Cardiac muscle cell (in vitro differentiated cells and primary cell): ENCODE measurements around the gene ANKRD63. TPM values are rescaled to one million over a fixed set of nuclear protein-coding genes. Genes with fewer than 3 reads are reported as not detected.

ENCODE experiments used
- DNase-seq, 2 donors: peaks; one replicate each; pipeline versions ENCODE4 v3.0.0 to v3.0.0-alpha.2; 2010 to 2017; ENCODE audit warnings: low read depth in 1 of 2, low spot score in 1 of 2
- H3K27ac ChIP-seq: fragments of 200-600 bp; sonication (generic); 2 replicates; pipeline ENCODE4 v1.5.1; 2016
- H3K27me3 ChIP-seq: fragments of 200-600 bp; sonication (generic); 2 replicates; pipeline ENCODE4 v1.6.0; 2016; ENCODE audit warnings: control low read depth
- H3K36me3 ChIP-seq: fragments of 200-600 bp; sonication (generic); 2 replicates; pipeline ENCODE4 v1.5.1; 2016; ENCODE audit warnings: control low read depth
- H3K4me1 ChIP-seq: fragments of 200-600 bp; sonication (generic); 2 replicates; pipeline ENCODE4 v1.8.1; 2017; ENCODE audit warnings: low read depth, mild to moderate bottlenecking, mixed run types
- H3K4me3 ChIP-seq: fragments of 200-600 bp; sonication (generic); 2 replicates; pipeline ENCODE4 v1.5.1; 2016; ENCODE audit warnings: mild to moderate bottlenecking
- H3K9me3 ChIP-seq: fragments of 200-600 bp; sonication (generic); 2 replicates; pipeline ENCODE4 v1.5.1; 2017; ENCODE audit warnings: low read depth, mild to moderate bottlenecking, control low read depth
- polyA plus RNA-seq: library from polyadenylated mRNA; unstranded; fragments of >200 nt; fragmentation: Nextera tagmentation; extraction: Ambion mirVana; gene quantifications from 2 replicates; pipeline ENCODE4 v1.2.1, GENCODE V29; 2016
- total RNA-seq: library from RNA; depleted of rRNA; stranded (reverse); fragments of >200 nt; gene quantifications from 2 replicates; pipeline ENCODE4 v1.2.3, GENCODE V29; 2016
- TF ChIP-seq, protein P1 (sequence below): IDR thresholded peaks from 2 replicates; pipeline ENCODE4 v1.5.1; 2012; ENCODE audit warnings: low read depth, mild to moderate bottlenecking, low read length

The ANKRD63 gene
- total and polyA plus RNA-seq, 2 experiments from 2014 or later, result 13.7 to 104 TPM

DNA sequence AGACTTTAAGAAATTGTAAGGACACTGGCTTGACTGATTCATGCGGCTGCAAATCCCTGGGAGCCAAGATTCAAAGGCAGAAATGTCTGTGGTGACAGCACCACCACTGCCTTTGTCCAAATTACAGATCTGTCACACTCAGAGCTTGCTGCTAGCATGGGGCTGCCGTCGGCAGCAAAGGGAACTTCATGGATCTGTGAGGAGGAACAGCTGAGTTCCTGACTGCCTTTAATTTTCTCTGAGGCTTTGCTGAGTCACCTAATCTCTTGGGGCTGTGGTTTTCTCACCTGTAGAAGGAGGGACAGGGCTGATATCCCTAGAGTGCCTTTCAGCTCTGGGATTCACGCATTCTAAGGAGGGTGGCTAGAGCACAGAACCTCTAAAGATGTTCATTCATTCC lies 48.1 kb downstream of the ANKRD63 start:
- H3K27me3 ChIP-seq, result no peaks in the 10 kb centered on the region
- H3K27ac ChIP-seq, result no peak overlapping the region

DNA sequence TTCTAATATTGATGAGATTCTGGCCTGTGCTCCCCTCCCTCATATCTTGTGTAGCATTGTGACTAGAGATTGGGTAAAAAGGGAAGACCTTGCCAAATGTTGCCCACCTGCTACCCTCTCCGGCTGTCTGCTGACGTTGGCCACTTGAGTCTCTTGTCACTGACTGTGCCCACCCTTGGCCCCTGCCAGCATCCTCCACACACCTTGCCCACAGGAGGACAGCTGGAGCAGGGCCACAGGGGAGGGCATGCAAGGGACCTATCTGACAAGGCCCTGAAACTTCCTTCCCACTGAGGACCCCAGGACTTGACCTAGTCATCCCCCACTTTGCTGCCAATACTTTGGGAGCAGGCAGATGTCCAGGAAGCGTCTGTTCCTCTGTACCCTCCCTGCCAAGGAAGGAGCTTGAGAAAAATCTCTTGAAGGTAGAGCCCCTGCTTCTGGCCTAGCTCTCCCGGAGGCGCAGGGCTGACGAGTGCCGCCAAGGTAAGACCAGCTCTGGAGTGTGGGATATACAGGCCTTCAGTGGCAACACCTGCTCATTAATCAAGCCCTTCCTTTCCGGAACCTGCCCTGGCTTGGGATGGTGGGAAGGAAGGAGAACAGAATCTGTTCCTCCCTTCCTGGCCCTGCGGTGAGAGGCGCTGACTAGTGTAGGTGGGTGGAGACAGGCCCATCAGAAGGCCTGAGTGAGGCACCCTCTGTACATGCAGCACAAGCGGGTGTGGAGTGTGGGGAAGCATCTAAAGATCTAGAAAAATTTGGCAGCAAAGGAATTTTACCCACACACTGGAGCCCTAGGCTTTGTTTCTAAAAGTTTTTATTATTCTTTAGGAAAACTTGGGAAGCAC lies 48.9 kb downstream of the ANKRD63 start:
- peaks cover 12% of the 10 kb centered on the region for H3K4me1 ChIP-seq
- H3K36me3 ChIP-seq, result no peaks in the 10 kb centered on the region
- no peak overlapping the region for H3K27ac ChIP-seq
- DNase-seq, result no peak
- H3K27me3 ChIP-seq, result no peaks in the 10 kb centered on the region
- no peaks in the 10 kb centered on the region for H3K9me3 ChIP-seq
- H3K4me3 ChIP-seq, result no peak overlapping the region
- TF ChIP-seq, protein P1, sequence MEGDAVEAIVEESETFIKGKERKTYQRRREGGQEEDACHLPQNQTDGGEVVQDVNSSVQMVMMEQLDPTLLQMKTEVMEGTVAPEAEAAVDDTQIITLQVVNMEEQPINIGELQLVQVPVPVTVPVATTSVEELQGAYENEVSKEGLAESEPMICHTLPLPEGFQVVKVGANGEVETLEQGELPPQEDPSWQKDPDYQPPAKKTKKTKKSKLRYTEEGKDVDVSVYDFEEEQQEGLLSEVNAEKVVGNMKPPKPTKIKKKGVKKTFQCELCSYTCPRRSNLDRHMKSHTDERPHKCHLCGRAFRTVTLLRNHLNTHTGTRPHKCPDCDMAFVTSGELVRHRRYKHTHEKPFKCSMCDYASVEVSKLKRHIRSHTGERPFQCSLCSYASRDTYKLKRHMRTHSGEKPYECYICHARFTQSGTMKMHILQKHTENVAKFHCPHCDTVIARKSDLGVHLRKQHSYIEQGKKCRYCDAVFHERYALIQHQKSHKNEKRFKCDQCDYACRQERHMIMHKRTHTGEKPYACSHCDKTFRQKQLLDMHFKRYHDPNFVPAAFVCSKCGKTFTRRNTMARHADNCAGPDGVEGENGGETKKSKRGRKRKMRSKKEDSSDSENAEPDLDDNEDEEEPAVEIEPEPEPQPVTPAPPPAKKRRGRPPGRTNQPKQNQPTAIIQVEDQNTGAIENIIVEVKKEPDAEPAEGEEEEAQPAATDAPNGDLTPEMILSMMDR, result no peak

More for the DNA sequence above, 48.1 kb downstream of the ANKRD63 start:
- TF ChIP-seq, protein P1, result no peak
- H3K9me3 ChIP-seq, result no peaks in the 10 kb centered on the region
- DNase-seq, result no peak
- H3K36me3 ChIP-seq, result no peaks in the 10 kb centered on the region
- peaks cover 17% of the 10 kb centered on the region for H3K4me1 ChIP-seq
- no peak overlapping the region for H3K4me3 ChIP-seq

DNA sequence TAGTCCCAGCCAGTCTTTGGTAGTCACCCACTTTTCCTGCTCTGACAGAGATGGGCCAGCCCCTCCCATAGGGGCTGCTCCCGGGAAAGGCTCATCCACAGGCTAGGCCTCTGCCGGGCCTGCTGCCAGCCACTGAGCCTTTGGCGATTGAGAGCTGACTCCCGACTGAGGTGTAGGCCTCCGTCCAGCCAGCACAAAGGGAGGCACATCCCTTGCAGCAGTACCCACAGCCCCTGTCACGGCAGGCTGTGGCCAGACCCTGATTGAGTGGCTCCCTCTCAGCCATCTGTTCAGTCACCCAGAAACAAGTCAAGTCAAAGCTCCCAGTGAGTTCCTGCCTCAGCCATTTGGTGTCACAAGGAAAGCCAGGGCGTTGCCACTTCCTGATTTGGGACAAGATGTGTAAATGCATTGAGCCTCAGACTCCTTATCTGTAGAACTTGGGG lies 50.2 kb downstream of the ANKRD63 start:
- Histone ChIP-seq H3K27me3 (no peaks in the 10 kb centered on the region), H3K9me3 (no peaks in the 10 kb centered on the region), H3K36me3 (no peaks in the 10 kb centered on the region), H3K4me1 (peaks cover 7% of the 10 kb centered on the region), H3K4me3 (no peak overlapping the region), H3K27ac (no peak overlapping the region)
- peak in 1 of 2 donors; percentile 54 for DNase-seq
- TF ChIP-seq, protein P1, result no peak

Other genes with a start within 250 kb of the ANKRD63 start
- 691 and 719 TPM in 2 replicates for gene SRP14, start 243.9 kb downstream of the ANKRD63 start, total RNA-seq
- gene SRP14, start 243.9 kb downstream of the ANKRD63 start, polyA plus RNA-seq, result 1,163 and 1,525 TPM in 2 replicates
- gene BMF, start 174.2 kb downstream of the ANKRD63 start, total RNA-seq, result 29.8 and 56.1 TPM in 2 replicates
- gene BMF, start 174.2 kb downstream of the ANKRD63 start, polyA plus RNA-seq, result 8.1 and 26.0 TPM in 2 replicates
- gene BUB1B, start 122.0 kb downstream of the ANKRD63 start, total RNA-seq, result 20.6 and 157 TPM in 2 replicates
- gene BUB1B, start 122.0 kb downstream of the ANKRD63 start, polyA plus RNA-seq, result 10.1 and 41.0 TPM in 2 replicates
- 9.7 and 18.7 TPM in 2 replicates for gene PAK6, start 44.0 kb downstream of the ANKRD63 start, total RNA-seq
- 4.2 and 8.3 TPM in 2 replicates for gene PAK6, start 44.0 kb downstream of the ANKRD63 start, polyA plus RNA-seq
- gene PLCB2, start 24.9 kb upstream of the ANKRD63 start, total RNA-seq, result 16.9 and 41.2 TPM in 2 replicates
- 28.3 and 45.9 TPM in 2 replicates for gene PLCB2, start 24.9 kb upstream of the ANKRD63 start, polyA plus RNA-seq
- 133 and 217 TPM in 2 replicates for gene INAFM2, start 40.6 kb upstream of the ANKRD63 start, total RNA-seq
- gene INAFM2, start 40.6 kb upstream of the ANKRD63 start, polyA plus RNA-seq, result 186 and 330 TPM in 2 replicates
- 8.2 and 9.6 TPM in 2 replicates for gene CCDC9B, start 57.9 kb upstream of the ANKRD63 start, total RNA-seq
- 12.5 and 14.6 TPM in 2 replicates for gene CCDC9B, start 57.9 kb upstream of the ANKRD63 start, polyA plus RNA-seq
- not detected in 2 replicates for gene PHGR1, start 68.0 kb upstream of the ANKRD63 start, total RNA-seq
- not detected in 2 replicates for gene PHGR1, start 68.0 kb upstream of the ANKRD63 start, polyA plus RNA-seq
- 0.15 and 0.21 TPM in 2 replicates for gene DISP2, start 75.2 kb upstream of the ANKRD63 start, total RNA-seq
- 0.05 TPM in 1 of 2 replicates, not detected in the other for gene DISP2, start 75.2 kb upstream of the ANKRD63 start, polyA plus RNA-seq
- 25.6 and 84.3 TPM in 2 replicates for gene KNSTRN, start 99.7 kb upstream of the ANKRD63 start, total RNA-seq
- gene KNSTRN, start 99.7 kb upstream of the ANKRD63 start, polyA plus RNA-seq, result 23.0 and 76.5 TPM in 2 replicates
- 75.2 and 96.1 TPM in 2 replicates for gene IVD, start 122.7 kb upstream of the ANKRD63 start, total RNA-seq
- 114 and 130 TPM in 2 replicates for gene IVD, start 122.7 kb upstream of the ANKRD63 start, polyA plus RNA-seq
- 22.9 and 29.3 TPM in 2 replicates for gene BAHD1, start 157.9 kb upstream of the ANKRD63 start, total RNA-seq
- gene BAHD1, start 157.9 kb upstream of the ANKRD63 start, polyA plus RNA-seq, result 14.9 and 15.7 TPM in 2 replicates
- gene CHST14, start 187.9 kb upstream of the ANKRD63 start, total RNA-seq, result 18.3 and 24.4 TPM in 2 replicates
- gene CHST14, start 187.9 kb upstream of the ANKRD63 start, polyA plus RNA-seq, result 22.1 and 26.0 TPM in 2 replicates